ENCODE results near the gene PDCD1.

The PDCD1 gene

DNA sequence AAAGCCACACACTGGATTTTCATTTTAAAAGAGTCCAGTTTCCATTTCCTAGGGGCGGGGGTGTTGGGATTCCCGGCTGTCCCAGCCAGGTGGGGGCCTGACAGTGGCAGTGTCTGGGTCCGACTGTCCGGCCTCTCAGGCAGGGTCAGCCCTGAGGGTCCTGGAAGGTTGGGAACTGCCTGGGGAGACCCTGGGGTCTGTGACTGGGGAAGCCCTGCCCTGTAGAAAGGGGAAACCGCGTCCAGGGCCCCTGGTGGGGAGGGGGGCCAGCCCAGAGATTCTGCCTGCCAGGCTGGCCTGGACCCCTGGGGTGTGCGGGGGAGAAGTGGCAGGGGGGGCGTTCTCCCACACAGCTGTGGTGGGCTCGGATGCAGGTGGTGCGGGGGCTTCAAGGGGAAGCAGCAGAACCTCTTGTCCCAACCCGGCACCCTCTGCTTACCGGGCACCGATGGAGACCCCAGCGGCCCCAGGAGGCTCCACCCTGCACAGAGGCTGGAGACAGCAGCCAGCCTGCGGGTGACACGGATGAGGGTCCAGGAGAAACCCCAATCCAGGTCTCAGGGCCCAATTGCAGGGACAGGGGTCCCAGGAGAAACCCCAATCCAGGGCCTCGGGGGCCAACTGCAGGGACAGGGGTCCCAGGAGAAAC, 15.7 kb upstream of the PDCD1 start:
- H3K9me3 Mint-ChIP-seq, result peaks cover 7% of the 10 kb centered on the region

DNA sequence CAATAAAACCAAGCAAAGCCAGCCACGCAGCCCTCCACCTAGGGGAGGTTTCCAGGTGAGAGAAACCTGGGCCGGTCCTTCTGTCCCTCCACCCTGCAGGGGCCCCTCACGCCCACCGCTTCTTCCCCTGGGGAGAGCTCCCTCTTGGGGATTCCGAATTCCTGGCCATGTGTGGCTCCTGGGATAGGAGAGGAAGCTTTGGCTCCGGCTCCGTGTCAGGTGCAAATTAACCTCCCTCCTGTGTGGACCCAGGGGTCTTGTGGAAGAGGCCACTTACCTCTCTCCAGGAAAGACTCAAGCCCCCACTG, 15.1 kb upstream of the PDCD1 start:
- peak overlapping the region; percentile 27 for H3K27ac Mint-ChIP-seq
- no peak overlapping the region for H3K4me3 Mint-ChIP-seq
- H3K9me3 Mint-ChIP-seq, result peaks cover 7% of the 10 kb centered on the region
- no peaks in the 10 kb centered on the region for H3K36me3 Mint-ChIP-seq
- peaks cover 15% of the 10 kb centered on the region for H3K4me1 Mint-ChIP-seq
- no peak for ATAC-seq
- H3K27me3 Mint-ChIP-seq, result peaks cover 32% of the 10 kb centered on the region

More for the DNA sequence above, 15.7 kb upstream of the PDCD1 start:
- Mint-ChIP-seq H3K27me3 (peaks cover 32% of the 10 kb centered on the region), H3K4me1 (peaks cover 15% of the 10 kb centered on the region), H3K36me3 (no peaks in the 10 kb centered on the region), H3K27ac (peak overlapping the region; percentile 27), H3K4me3 (no peak overlapping the region)
- no peak for ATAC-seq

DNA sequence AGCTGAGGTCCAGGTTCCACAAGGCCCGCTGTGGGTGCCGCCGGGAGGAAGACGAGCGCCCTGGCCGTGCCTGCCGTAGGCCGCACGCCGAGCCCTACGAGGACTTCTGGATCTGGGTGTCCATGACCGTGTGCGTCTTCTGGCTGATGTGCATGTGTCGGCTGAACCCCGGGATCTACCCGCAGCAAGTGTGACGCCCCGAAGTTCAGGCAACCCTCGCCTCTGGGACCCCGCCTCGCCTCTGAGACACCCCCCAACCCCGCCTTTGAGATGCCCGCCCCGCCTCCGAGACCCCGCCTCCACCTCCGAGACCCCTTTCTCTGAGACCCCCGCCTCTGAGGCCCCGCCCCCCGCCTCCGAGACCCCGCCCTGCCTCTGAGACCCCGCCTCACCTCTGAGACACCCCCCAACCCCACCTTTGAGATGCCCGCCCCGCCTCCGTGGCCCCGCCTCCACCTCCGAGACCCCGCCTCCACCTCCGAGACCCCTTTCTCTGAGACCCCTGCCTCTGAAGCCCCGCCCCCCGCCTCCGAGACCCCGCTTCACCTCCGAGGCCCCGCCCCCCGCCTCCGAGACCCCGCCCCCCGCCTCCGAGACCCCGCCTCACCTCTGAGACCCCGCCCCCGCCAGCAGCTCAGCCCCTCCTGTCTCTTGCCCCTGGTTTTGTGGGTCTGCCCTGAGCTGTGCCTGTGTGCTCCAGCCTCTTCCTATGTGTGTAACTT, 14.5 kb upstream of the PDCD1 start:
- H3K36me3 Mint-ChIP-seq, result no peaks in the 10 kb centered on the region
- peaks cover 7% of the 10 kb centered on the region for H3K9me3 Mint-ChIP-seq
- peaks cover 32% of the 10 kb centered on the region for H3K27me3 Mint-ChIP-seq
- no peak overlapping the region for H3K27ac Mint-ChIP-seq
- peak; percentile 18 for ATAC-seq
- H3K4me3 Mint-ChIP-seq, result no peak overlapping the region
- peaks cover 19% of the 10 kb centered on the region for H3K4me1 Mint-ChIP-seq

DNA sequence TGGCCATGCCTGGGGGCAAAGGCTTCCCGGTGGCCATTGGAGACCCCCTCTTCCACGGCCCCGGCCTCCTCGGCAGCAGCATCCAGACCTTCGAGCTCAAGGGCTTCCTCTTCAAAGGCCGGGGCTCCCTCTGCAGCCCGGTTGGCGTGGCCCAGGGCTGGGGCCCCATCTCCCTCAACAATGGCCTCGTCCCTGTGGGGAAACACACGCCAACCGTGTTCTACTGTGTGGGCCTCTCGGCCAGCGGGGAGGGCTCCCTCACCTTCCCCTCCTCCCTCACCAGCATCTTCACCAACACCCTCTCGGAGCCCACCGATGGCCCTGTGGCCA, 13.6 kb upstream of the PDCD1 start:
- Mint-ChIP-seq H3K4me3 (no peak overlapping the region), H3K36me3 (no peaks in the 10 kb centered on the region), H3K9me3 (peaks cover 7% of the 10 kb centered on the region), H3K27ac (no peak overlapping the region), H3K4me1 (peaks cover 23% of the 10 kb centered on the region), H3K27me3 (peaks cover 32% of the 10 kb centered on the region)
- no peak for ATAC-seq

DNA sequence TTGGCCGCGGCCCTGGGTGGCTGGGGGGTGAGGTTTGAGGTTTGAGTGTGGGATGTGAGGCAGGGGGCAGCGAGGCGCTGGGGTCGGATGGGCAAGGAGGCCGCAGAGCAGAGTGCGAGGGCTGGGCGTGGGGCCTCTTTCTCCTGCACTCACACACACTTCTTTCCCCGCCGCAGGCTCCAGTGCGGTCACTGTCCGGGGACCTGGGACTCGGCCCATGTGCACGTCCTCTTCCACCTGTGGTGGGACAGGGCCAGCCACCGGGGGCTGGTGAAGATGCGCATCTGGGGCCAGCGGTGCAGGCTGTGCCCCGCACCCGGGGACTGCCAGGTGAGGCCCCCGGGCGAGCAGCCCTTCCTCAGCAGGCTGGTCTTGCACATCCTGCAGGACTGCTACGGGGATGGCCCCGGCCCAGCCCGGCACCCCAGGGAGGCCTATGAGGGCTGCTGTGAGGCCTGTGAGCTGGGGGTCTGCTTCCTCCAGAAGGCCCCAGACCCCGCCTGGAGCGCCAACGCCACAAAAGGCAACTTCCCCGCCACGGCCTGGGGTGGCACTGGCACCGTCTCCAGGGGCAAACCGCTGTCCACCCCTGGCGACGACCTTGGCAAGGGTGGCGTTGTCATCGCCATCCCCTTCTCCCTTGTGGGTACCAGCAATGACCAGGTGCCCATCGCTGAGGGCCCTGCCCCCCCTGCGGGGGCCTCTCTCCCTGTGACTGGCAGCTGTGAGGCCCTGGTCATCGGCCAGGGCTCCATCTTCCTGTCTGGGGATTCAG, 13.0 kb upstream of the PDCD1 start:
- H3K4me3 Mint-ChIP-seq, result no peak overlapping the region
- H3K27me3 Mint-ChIP-seq, result peaks cover 32% of the 10 kb centered on the region
- H3K27ac Mint-ChIP-seq, result peak overlapping the region; percentile 60
- H3K9me3 Mint-ChIP-seq, result peaks cover 7% of the 10 kb centered on the region
- peak; percentile 17 for ATAC-seq
- peaks cover 23% of the 10 kb centered on the region for H3K4me1 Mint-ChIP-seq
- H3K36me3 Mint-ChIP-seq, result no peaks in the 10 kb centered on the region

DNA sequence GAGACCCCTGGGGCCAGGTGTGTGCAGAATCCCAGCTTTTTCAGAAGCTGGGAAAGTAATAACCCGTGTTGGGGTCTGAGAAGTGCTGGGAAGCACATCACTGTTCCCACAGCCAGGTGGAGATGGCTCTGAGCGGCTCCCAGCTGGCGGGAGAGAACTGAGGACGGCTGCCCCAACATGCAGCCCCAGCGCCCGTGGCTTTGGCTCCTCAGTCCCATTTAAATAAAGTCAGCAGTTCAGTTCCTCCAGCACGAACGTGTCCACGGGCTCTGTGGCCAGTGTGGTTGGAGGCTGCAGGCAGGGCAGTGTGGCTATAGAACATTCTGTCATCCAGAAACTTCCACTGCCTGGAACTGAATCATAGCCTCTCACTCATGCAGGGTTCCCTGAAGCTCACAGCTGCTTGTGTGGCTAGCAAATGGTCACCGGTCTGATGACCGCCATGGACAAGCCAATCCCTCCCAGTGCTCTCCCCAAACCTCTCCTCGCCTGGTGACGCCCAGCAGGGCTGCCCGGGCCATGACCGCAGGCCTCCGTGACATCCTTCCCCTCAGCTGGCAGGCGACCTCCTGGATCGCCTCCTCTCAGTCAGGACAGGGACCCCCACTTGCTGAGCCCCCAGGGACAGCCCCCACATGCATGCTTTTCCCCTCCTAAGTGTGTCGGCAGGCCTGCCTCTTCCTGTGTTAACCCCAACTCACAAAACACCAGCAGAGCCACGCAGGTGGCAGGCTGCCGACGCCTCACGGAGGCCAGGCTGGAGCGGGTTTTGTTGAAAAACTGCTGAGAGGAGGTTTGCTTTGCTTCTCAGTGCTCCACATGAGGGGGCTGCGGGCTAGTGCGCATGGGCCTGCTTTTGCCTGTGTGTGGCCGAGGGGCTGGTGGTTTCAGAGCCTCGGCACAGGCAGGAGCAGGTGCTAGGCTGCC, 12.2 kb upstream of the PDCD1 start:
- H3K4me1 Mint-ChIP-seq, result peaks cover 25% of the 10 kb centered on the region
- no peak for ATAC-seq
- H3K36me3 Mint-ChIP-seq, result no peaks in the 10 kb centered on the region
- H3K9me3 Mint-ChIP-seq, result peaks cover 7% of the 10 kb centered on the region
- H3K4me3 Mint-ChIP-seq, result no peak overlapping the region
- H3K27me3 Mint-ChIP-seq, result peaks cover 36% of the 10 kb centered on the region
- H3K27ac Mint-ChIP-seq, result peak overlapping the region; percentile 60

DNA sequence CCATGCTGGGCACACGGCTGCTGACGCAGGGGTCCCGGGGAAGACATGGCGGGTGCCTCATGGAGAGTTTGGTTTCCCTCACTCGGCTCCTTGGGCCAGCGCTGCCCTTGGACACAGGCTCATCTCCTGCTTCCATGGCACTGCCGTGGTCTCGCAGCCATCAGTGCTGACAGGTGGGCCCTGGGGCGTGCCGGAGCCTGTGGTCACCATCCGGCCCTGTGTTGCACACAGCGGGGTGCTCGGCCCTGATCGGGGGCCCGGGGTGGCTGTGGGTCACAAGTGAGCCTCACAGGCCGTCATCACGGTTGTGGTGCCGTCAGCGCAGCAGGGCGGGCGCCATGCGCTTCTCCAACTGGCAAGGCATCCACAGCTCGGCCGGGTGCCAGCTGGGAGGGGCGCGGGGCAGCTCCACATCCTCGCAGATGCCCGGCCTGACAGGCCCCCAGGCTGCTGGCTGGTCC, 11.4 kb upstream of the PDCD1 start:
- Mint-ChIP-seq H3K9me3 (peaks cover 10% of the 10 kb centered on the region), H3K4me1 (peaks cover 27% of the 10 kb centered on the region), H3K4me3 (no peak overlapping the region), H3K27ac (no peak overlapping the region), H3K27me3 (peaks cover 44% of the 10 kb centered on the region), H3K36me3 (peaks cover 4% of the 10 kb centered on the region)
- no peak for ATAC-seq

DNA sequence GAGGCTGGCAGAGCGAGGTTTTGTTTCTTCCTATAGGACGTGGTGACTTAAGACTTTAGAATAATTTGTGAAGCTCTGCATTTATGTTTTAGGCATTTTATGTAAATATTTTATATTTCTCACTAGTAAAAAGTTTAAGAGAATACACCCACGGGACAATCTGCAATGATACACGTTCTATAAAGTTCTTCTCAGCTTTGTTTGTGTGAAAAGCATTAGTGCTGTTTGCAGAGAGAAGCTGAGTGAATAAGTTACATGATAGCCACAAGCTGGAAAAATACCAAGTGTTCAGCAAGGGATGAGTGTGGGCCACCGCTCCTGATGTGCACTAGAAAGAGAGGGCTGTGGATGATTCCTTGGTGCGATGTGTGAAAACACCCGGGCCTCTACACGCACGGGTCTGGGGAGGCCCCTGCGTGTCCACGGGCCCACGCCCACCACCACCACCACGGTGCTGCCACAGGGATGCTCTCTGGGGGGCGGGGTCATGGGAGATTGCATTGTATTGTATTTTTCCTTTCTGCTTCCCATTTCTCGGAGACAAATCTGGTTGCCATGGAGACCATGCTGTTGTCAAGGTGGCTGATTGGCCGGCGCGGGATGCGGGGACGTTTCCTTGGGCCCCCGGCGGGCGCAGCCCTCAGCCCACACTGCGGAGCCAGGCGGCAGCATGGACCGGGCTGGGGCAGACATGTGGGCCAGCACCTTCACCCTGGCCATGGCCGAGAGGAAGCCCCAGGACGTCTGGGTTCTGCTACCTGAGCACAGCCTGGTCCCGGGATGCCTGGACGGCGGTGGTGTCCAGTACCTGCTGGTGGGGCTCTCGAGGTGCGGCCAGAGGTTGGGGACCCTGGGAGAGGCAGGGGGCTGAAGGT, 10.6 kb upstream of the PDCD1 start, which contains the start of gene RTP5:
Gene RTP5, plus strand, starts transcription at position 643 of the 875 bp plus-strand sequence. Its CDS starts 28 bp downstream, at position 671.
- H3K36me3 Mint-ChIP-seq, result peaks cover 10% of the 10 kb centered on the region
- peaks cover 16% of the 10 kb centered on the region for H3K9me3 Mint-ChIP-seq
- H3K27me3 Mint-ChIP-seq, result peaks cover 52% of the 10 kb centered on the region
- ATAC-seq, result no peak
- no peak within 1 kb of the TSS for H3K4me3 Mint-ChIP-seq
- peaks cover 34% of the 10 kb centered on the region for H3K4me1 Mint-ChIP-seq
- H3K27ac Mint-ChIP-seq, result no peak within 1 kb of the TSS

DNA sequence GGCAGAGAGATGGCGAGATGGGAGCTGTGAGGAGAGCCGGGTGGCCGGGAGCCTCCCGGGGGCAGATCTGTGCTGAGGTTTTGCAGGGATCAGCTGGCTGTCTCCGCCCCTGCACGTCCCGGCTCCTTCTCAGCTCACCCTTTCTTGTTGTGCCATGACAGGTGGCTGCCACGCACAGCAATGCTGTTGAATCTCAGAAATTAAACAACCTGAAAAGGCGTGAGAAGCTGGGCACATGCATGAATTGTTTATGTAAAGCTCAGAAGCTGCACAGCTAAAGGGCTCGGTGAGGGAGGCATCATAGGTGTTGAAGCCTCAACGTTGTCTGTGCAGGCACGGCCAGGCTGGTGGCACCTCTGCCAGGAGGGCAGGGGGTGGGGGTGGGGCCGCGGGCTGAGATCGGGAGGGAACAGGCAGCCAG, 10.0 kb upstream of the PDCD1 start:
- Mint-ChIP-seq H3K9me3 (peaks cover 19% of the 10 kb centered on the region), H3K36me3 (peaks cover 15% of the 10 kb centered on the region), H3K27ac (no peak overlapping the region), H3K4me3 (no peak overlapping the region), H3K4me1 (peaks cover 40% of the 10 kb centered on the region), H3K27me3 (peaks cover 53% of the 10 kb centered on the region)
- no peak for ATAC-seq

DNA sequence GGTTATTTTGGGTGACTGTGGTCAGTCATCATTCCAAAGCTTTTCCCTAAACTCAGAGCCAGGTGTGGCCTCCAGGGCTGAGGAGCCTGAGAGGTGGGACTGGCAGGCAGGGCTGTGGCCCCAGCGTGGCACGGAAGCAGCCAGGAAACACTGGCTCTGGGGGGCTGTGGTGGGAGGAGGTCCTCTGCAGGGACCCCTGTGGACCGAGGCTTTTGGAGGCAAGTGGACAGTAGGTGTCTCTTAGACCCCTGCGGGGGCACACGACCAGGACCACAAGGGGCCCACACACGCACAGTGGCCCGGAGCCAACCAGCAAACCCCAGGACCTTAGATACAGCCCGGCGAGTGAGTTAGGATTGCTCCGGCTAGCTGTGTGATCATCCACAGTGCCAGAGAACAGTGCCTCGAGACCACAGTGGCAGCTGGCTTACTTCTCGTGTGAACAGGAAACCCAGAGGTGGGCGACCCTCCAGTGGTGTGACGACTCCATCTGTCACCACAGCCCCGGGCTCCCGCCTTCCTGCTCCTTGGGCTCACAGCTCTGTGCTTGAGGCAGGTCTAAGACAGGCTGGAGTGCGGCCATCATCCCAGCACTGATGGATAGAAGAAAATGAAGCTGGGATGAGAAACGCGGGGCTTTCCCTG, 9.2 kb upstream of the PDCD1 start:
- Mint-ChIP-seq H3K27me3 (peaks cover 47% of the 10 kb centered on the region), H3K4me3 (no peak overlapping the region), H3K9me3 (peaks cover 17% of the 10 kb centered on the region), H3K36me3 (peaks cover 15% of the 10 kb centered on the region), H3K27ac (no peak overlapping the region), H3K4me1 (peaks cover 47% of the 10 kb centered on the region)
- no peak for ATAC-seq

DNA sequence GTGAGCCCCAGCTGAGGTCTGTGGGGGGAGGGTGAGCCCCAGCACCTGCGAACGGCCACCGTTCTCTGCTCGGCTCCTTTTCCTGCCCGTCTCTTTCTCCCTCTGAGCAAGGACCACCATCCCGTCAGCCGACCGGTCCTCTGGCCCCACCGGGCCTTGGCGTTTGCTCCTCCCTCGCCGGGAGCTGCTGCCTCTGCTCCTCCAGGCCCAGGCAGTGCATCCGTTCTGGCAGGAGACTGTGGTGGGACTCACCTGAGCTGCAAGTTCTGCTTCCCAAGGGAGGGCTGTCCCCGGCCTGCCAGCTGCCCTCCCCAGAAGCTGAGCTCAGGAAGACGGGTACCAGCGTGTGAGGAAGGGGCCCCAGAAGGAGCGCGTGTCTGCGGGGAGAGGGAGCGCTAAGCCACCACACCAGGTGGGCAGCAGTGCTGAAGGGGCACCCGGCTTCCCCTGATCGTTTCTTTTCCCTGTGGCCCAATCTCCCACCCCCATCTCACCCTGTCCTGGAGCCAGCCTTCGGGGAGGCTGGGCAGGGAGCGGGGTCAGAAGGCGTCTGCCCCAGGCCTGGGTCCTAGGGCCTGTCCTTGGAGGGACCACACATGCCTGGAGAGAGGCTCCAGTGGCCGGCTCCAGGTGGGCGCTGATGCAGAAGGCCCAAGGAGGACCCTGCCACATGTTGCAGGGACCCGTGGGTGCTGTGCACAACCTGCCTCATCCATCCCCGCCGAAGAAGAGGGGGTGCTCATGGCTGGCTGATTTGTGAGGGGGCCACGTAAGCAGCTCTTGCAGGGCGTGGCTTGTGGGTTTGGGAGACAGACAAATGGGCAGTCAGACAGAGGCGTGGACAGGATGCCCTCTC, 8.3 kb upstream of the PDCD1 start:
- no peak overlapping the region for H3K27ac Mint-ChIP-seq
- H3K27me3 Mint-ChIP-seq, result peaks cover 43% of the 10 kb centered on the region
- peaks cover 16% of the 10 kb centered on the region for H3K36me3 Mint-ChIP-seq
- no peak overlapping the region for H3K4me3 Mint-ChIP-seq
- no peak for ATAC-seq
- peaks cover 17% of the 10 kb centered on the region for H3K9me3 Mint-ChIP-seq
- peaks cover 52% of the 10 kb centered on the region for H3K4me1 Mint-ChIP-seq

DNA sequence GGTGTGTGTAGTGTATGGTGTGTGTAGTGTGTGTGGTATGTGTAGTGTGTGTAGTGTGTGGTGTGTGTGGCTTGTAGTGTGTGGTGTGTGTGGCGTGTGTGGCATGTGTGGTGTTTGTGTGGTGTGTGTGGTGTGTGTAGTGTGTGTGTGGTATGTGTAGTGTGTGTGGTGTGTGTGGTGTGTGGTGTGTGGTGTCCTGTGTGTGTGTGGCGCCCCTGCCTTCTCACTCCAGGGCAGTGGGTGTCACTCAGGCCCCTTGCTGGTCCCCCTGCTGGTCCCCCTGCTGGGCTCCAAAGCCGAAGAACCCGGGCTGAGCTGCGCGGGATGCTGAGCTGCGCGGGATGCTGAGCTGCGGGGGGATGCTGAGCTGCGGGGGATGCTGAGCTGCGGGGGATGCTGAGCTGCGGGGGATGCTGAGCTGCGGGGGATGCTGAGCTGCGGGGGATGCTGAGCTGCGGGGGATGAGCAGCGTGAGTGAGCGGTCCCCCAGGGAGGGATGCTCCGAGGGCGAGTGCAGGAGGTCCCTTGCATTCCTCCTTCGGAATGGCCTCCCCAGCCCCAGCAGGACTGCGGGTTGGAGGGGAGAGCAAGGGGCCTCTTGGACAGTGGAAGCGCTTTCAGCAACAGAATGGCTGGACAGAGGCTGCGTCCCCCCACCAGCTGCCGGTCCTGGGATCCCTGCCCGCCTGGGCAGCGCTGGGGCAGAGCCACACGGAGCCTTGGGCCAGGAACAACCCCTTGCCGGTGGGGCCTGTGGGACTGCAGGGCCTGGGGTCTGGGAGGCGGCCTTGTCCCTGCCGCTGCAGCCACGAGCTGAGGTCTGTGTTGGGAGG, 7.5 kb upstream of the PDCD1 start:
- peaks cover 56% of the 10 kb centered on the region for H3K4me1 Mint-ChIP-seq
- H3K27ac Mint-ChIP-seq, result no peak overlapping the region
- peaks cover 23% of the 10 kb centered on the region for H3K36me3 Mint-ChIP-seq
- H3K4me3 Mint-ChIP-seq, result no peak overlapping the region
- no peak for ATAC-seq
- peaks cover 45% of the 10 kb centered on the region for H3K27me3 Mint-ChIP-seq
- peaks cover 25% of the 10 kb centered on the region for H3K9me3 Mint-ChIP-seq
